OCI-M1 (cell line): ENCODE data around the gene FHOD3.

Experiments
- DNase-seq: peaks from one replicate; lab custom pipeline; 2025; lab: John Stamatoyannopoulos, UW

The FHOD3 gene

GRCh38 chr18:36322734-36323133, 25.2 kb downstream of the FHOD3 start:
- DNase-seq: no peak

- no peak for DNase-seq
Observed at GRCh38 chr18:36323421-36323820, 25.9 kb downstream of the FHOD3 start.

- DNase-seq: no peak
Observed at GRCh38 chr18:36325846-36326245, 28.3 kb downstream of the FHOD3 start.

- no peak for DNase-seq
Observed at GRCh38 chr18:36326771-36327170, 29.3 kb downstream of the FHOD3 start.

- no peak for DNase-seq
Observed at GRCh38 chr18:36327352-36328316, 30.1 kb downstream of the FHOD3 start.

GRCh38 chr18:36328385-36328858, 30.9 kb downstream of the FHOD3 start:
- DNase-seq: no peak

GRCh38 chr18:36328916-36329315, 31.4 kb downstream of the FHOD3 start:
- DNase-seq: no peak

- no peak for DNase-seq
Observed at GRCh38 chr18:36329684-36330434, 32.3 kb downstream of the FHOD3 start.

GRCh38 chr18:36330435-36331052, 33.0 kb downstream of the FHOD3 start:
- DNase-seq: no peak

GRCh38 chr18:36331521-36331971, 34.0 kb downstream of the FHOD3 start:
- DNase-seq: no peak

GRCh38 chr18:36333414-36333813, 35.9 kb downstream of the FHOD3 start:
- no peak for DNase-seq

GRCh38 chr18:36334798-36335197, 37.3 kb downstream of the FHOD3 start:
- DNase-seq: no peak

GRCh38 chr18:36335476-36336279, 38.2 kb downstream of the FHOD3 start:
- DNase-seq: no peak

- DNase-seq: no peak
Observed at GRCh38 chr18:36337679-36338402, 40.3 kb downstream of the FHOD3 start.

- DNase-seq: no peak
Observed at GRCh38 chr18:36338403-36338933, 41.0 kb downstream of the FHOD3 start.

- DNase-seq: no peak
Observed at GRCh38 chr18:36340246-36340645, 42.7 kb downstream of the FHOD3 start.

GRCh38 chr18:36341944-36342343, 44.4 kb downstream of the FHOD3 start:
- no peak for DNase-seq

- DNase-seq: no peak
Observed at GRCh38 chr18:36348331-36348730, 50.8 kb downstream of the FHOD3 start.

- DNase-seq: no peak
Observed at GRCh38 chr18:36348971-36349417, 51.5 kb downstream of the FHOD3 start.

GRCh38 chr18:36349552-36349951, 52.0 kb downstream of the FHOD3 start:
- DNase-seq: no peak
